CD4-positive, CD25-positive, alpha-beta regulatory T cell (primary cell): Measurements from ENCODE around the gene CDKN2B. TPM values are rescaled to one million over a fixed set of nuclear protein-coding genes. Genes with fewer than 3 reads are reported as not detected.
A peak's percentile ranks its signal among the peaks of the same experiment; 100 is the strongest.

ENCODE experiments used
- ATAC-seq, 2 donors: fragments of 150-1000 bp; cut with Tn5 transposase; one replicate each; pipeline ENCODE4 v1.10.0; 2021; ENCODE audit warnings: low read depth in 2 of 2, moderate number of reproducible peaks in 2 of 2, moderate library complexity in 1 of 2
- DNase-seq, 3 donors: peaks; one replicate each; pipeline versions ENCODE4 v3.0.0 to v3.0.0-alpha.2; 2012 to 2022; ENCODE audit warnings: mixed read lengths in 1 of 3
- H3K27ac ChIP-seq: one replicate; pipeline ENCODE4 v1.7.0; 2013; ENCODE audit warnings: mild to moderate bottlenecking, low read length; ENCODE audit not compliant: insufficient read depth, poor library complexity, severe bottlenecking
- H3K27me3 ChIP-seq: one replicate; pipeline ENCODE4 v1.7.0; 2013; ENCODE audit warnings: low read length; ENCODE audit not compliant: control insufficient read depth, insufficient read depth
- H3K36me3 ChIP-seq: one replicate; pipeline ENCODE4 v1.7.0; 2013; ENCODE audit warnings: mild to moderate bottlenecking, low read length, moderate library complexity; ENCODE audit not compliant: control insufficient read depth, insufficient read depth
- H3K4me1 ChIP-seq: 2 replicates; pipeline ENCODE4 v1.7.0; 2013; ENCODE audit warnings: mild to moderate bottlenecking, low read length; ENCODE audit not compliant: insufficient read depth, control insufficient read depth, poor library complexity, severe bottlenecking
- H3K4me3 ChIP-seq: one replicate; pipeline ENCODE4 v1.7.0; 2013; ENCODE audit warnings: low read depth, mild to moderate bottlenecking, low read length, moderate library complexity
- H3K9me3 ChIP-seq, 2 experiments: 1 replicate in 1 of 2; 2 replicates in 1 of 2; pipeline ENCODE4 v1.7.0; 2013; ENCODE audit warnings: low read length in 2 of 2, mild to moderate bottlenecking in 1 of 2, moderate library complexity in 1 of 2; ENCODE audit not compliant: control insufficient read depth in 2 of 2
- H3K27ac Mint-ChIP-seq, 3 donors: one replicate each; pipeline ENCODE4 v1.8.0; 2020 to 2022; ENCODE audit warnings: mild to moderate bottlenecking in 3 of 3, mixed read lengths in 3 of 3, moderate library complexity in 2 of 3
- H3K27me3 Mint-ChIP-seq: one replicate; pipeline ENCODE4 v1.8.0; 2022; ENCODE audit warnings: mild to moderate bottlenecking, mixed read lengths
- H3K36me3 Mint-ChIP-seq: one replicate; pipeline ENCODE4 v1.8.0; 2020; ENCODE audit warnings: mixed read lengths
- H3K4me1 Mint-ChIP-seq, 4 donors: one replicate each; pipeline ENCODE4 v1.8.0; 2020 to 2022; ENCODE audit warnings: mixed read lengths in 4 of 4, mild to moderate bottlenecking in 1 of 4
- H3K4me3 Mint-ChIP-seq, 4 donors: one replicate each; pipeline ENCODE4 v1.8.0; 2020 to 2022; ENCODE audit warnings: mild to moderate bottlenecking in 4 of 4, mixed read lengths in 4 of 4, moderate library complexity in 3 of 4
- H3K9me3 Mint-ChIP-seq, 7 donors: one replicate each; pipeline ENCODE4 v1.8.0; 2020 to 2022; ENCODE audit warnings: mixed read lengths in 7 of 7, mild to moderate bottlenecking in 3 of 7, moderate library complexity in 2 of 7
- polyA plus RNA-seq, 4 donors: library from polyadenylated mRNA; unstranded; fragments of 300-500 nt; fragmentation: Illumina TruSeq; gene quantifications; one replicate each; pipeline ENCODE4 v1.2.3, GENCODE V29; 2021
- total RNA-seq: library from RNA; stranded (reverse); gene quantifications from one replicate; pipeline ENCODE4 v1.2.3, GENCODE V29; 2022

CDKN2B gene
- total and polyA plus RNA-seq, 5 donors from 2014 or later, result 0.15 to 1.4 (median 0.37) TPM

DNA sequence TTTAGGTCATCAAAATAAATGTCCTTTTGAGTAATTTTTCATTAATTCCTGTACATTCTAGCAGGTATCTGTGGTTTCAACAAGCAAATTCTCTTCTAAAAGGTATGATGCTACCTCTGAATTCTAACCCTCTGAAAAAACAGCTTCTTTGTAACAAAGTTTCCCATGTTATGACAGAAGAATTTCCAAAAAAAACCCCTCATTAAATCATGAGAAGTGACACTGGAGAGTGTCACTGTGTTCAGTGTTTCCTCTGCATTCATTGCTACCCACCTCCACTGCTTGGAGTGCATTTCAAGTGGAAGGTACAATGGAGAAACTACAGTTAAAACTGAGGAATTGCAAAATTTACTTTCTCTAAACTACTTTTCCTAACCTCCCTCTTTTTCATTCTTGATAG lies 25.0 kb downstream of the CDKN2B start:
- ATAC-seq, result no peak
- no peak overlapping the region for H3K4me3 Mint-ChIP-seq
- no peak overlapping the region for H3K27ac ChIP-seq
- peaks cover 0 to 4% (median 2%) of the 10 kb centered on the region in 7 donors for H3K9me3 Mint-ChIP-seq
- H3K4me3 ChIP-seq, result no peak overlapping the region
- peaks cover 45% of the 10 kb centered on the region for H3K27me3 ChIP-seq
- no peaks in the 10 kb centered on the region for H3K4me1 ChIP-seq
- H3K9me3 ChIP-seq, result no peaks in the 10 kb centered on the region
- H3K27me3 Mint-ChIP-seq, result peaks cover 68% of the 10 kb centered on the region
- no peaks in the 10 kb centered on the region for H3K36me3 ChIP-seq
- DNase-seq, result no peak
- H3K27ac Mint-ChIP-seq, result no peak overlapping the region
- H3K36me3 Mint-ChIP-seq, result peaks cover 3% of the 10 kb centered on the region
- H3K4me1 Mint-ChIP-seq, result peaks cover 0 to 12% (median 7%) of the 10 kb centered on the region in 4 donors

DNA sequence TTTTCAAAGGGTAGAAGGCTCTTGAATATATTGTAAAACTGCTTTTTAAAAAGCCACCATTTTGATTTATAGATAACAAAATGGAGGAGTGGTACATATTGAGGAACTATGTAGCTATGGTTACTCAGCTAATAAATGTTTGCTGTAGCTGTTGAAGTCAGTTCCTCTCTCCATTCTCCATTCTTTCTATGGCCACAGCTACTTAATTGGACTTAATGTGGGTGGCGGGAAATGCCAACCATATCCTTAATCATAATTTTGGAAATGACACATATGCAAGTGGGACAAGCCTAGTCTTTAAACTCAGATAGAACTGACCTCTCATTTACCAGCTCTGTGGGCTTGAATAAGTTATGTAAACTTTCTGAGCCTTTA lies 25.6 kb downstream of the CDKN2B start:
- H3K27ac Mint-ChIP-seq, result no peak overlapping the region
- no peak for DNase-seq
- H3K27ac ChIP-seq, result no peak overlapping the region
- peaks cover 0 to 17% (median 4%) of the 10 kb centered on the region in 4 donors for H3K4me1 Mint-ChIP-seq
- no peak overlapping the region for H3K4me3 ChIP-seq
- no peaks in the 10 kb centered on the region for H3K36me3 ChIP-seq
- H3K36me3 Mint-ChIP-seq, result peaks cover 3% of the 10 kb centered on the region
- peaks cover 51% of the 10 kb centered on the region for H3K27me3 ChIP-seq
- no peaks in the 10 kb centered on the region for H3K9me3 ChIP-seq
- no peak for ATAC-seq
- no peaks in the 10 kb centered on the region for H3K4me1 ChIP-seq
- peaks cover 68% of the 10 kb centered on the region for H3K27me3 Mint-ChIP-seq
- H3K4me3 Mint-ChIP-seq, result no peak overlapping the region
- peaks cover 0 to 10% (median 2%) of the 10 kb centered on the region in 7 donors for H3K9me3 Mint-ChIP-seq

DNA sequence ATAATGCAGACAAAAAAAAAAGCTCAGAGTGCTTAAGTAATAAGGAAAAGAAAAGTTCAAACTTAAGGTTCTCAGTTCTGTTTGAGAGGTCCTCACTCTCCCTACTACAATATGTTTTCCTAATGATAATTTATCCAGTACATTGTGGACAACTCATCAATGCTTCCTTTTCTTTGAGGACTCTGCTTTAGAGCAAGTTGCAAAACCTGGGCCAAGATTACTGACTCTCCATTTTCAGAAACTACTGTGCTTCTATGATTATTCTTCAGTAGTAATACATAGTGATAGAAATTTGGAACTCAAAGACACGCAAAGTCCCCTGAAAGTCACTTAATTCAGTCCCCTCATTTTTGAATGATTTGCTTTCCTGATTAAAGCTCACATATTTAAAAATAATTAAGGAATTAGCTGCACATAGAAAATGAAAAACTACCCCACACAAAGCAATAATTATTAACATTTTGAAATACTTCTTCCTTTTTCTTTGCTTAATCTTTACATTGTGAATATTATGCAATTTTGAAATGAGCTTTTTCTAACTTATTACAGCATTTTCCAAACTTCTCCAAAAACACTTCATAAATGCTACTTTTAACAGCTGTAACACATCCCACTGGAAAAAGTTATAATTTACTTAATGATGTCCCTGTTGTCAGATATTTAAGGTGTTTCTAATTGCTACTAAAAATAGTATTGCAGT lies 26.1 kb downstream of the CDKN2B start:
- Mint-ChIP-seq H3K36me3 (peaks cover 3% of the 10 kb centered on the region), H3K27me3 (peaks cover 67% of the 10 kb centered on the region), H3K4me1 (peaks cover 0 to 18% (median 3%) of the 10 kb centered on the region in 4 donors), H3K27ac (no peak overlapping the region), H3K9me3 (peaks cover 0 to 11% (median 2%) of the 10 kb centered on the region in 7 donors), H3K4me3 (no peak overlapping the region)
- Histone ChIP-seq H3K4me1 (no peaks in the 10 kb centered on the region), H3K9me3 (no peaks in the 10 kb centered on the region), H3K4me3 (no peak overlapping the region), H3K27me3 (peaks cover 53% of the 10 kb centered on the region), H3K27ac (no peak overlapping the region), H3K36me3 (no peaks in the 10 kb centered on the region)
- no peak for ATAC-seq
- DNase-seq, result no peak

DNA sequence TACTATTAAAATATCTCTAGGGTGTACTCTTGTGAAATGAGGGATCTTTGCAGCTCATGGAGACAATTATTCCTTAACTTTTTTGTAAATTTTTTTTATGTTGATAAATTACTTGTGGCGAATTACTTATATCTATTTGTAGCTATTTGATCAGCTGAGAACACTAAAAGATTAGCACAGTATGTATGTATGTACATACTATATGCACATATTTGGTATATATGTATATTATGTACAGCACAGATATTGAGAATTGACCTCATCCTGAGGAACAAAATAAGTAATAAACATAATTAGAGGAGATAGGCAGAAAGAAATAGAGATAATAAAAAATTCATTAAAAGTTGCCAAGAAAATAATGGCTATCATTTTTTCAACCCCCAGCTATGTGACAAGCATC lies 26.7 kb downstream of the CDKN2B start:
- H3K36me3 Mint-ChIP-seq, result peaks cover 3% of the 10 kb centered on the region
- no peaks in the 10 kb centered on the region for H3K9me3 ChIP-seq
- peaks cover 0 to 11% (median 2%) of the 10 kb centered on the region in 7 donors for H3K9me3 Mint-ChIP-seq
- H3K27ac Mint-ChIP-seq, result no peak overlapping the region
- peaks cover 57% of the 10 kb centered on the region for H3K27me3 ChIP-seq
- DNase-seq (no peak), ATAC-seq (no peak)
- no peaks in the 10 kb centered on the region for H3K4me1 ChIP-seq
- peaks cover 74% of the 10 kb centered on the region for H3K27me3 Mint-ChIP-seq
- H3K4me3 ChIP-seq, result no peak overlapping the region
- H3K27ac ChIP-seq, result no peak overlapping the region
- peaks cover 0 to 18% (median 3%) of the 10 kb centered on the region in 4 donors for H3K4me1 Mint-ChIP-seq
- H3K36me3 ChIP-seq, result no peaks in the 10 kb centered on the region
- H3K4me3 Mint-ChIP-seq, result no peak overlapping the region

DNA sequence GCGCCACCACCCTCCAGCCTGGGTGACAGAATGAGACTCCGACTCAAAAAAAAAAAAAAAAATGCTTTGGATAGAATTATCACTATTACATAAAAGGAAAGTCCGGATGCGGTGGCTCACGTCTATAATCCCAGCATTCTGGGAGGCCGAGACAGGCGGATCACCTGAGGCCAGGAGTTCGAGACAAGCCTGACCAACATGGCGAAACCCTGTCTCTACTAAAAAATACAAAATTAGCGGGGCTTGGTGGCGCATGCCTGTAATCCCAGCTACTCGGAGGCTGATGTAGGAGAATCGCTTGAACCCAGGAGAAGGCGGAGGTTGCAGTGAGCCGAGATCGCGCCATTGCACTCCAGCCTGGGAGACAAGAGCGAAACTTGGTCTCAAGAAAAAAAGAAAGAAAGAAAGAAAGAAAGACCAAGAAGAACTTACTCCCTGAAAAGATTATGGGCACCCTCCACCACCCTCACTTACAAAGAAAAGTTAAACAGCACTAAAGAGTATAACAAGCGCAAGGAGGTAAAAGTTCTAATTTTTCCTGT lies 32.7 kb downstream of the CDKN2B start:
- H3K9me3 ChIP-seq, result no peaks in the 10 kb centered on the region
- ATAC-seq, result no peak
- no peak overlapping the region for H3K4me3 ChIP-seq
- Mint-ChIP-seq H3K27ac (no peak overlapping the region), H3K27me3 (peaks cover 83% of the 10 kb centered on the region), H3K9me3 (peaks cover 0 to 11% (median 8%) of the 10 kb centered on the region in 7 donors), H3K4me3 (peak overlapping the region in 2 of 4 donors; percentile 2 to 40), H3K36me3 (peaks cover 3% of the 10 kb centered on the region), H3K4me1 (peaks cover 18 to 34% (median 21%) of the 10 kb centered on the region in 4 donors)
- peaks cover 73% of the 10 kb centered on the region for H3K27me3 ChIP-seq
- H3K4me1 ChIP-seq, result peaks cover 22% of the 10 kb centered on the region
- no peak overlapping the region for H3K27ac ChIP-seq
- H3K36me3 ChIP-seq, result no peaks in the 10 kb centered on the region
- no peak for DNase-seq

DNA sequence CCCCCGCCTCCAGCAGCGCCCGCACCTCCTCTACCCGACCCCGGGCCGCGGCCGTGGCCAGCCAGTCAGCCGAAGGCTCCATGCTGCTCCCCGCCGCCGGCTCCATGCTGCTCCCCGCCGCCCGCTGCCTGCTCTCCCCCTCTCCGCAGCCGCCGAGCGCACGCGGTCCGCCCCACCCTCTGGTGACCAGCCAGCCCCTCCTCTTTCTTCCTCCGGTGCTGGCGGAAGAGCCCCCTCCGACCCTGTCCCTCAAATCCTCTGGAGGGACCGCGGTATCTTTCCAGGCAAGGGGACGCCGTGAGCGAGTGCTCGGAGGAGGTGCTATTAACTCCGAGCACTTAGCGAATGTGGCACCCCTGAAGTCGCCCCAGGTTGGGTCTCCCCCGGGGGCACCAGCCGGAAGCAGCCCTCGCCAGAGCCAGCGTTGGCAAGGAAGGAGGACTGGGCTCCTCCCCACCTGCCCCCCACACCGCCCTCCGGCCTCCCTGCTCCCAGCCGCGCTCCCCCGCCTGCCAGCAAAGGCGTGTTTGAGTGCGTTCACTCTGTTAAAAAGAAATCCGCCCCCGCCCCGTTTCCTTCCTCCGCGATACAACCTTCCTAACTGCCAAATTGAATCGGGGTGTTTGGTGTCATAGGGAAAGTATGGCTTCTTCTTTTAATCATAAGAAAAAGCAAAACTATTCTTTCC lies 34.2 kb downstream of the CDKN2B start:
- peaks cover 22% of the 10 kb centered on the region for H3K4me1 ChIP-seq
- peaks cover 77% of the 10 kb centered on the region for H3K27me3 ChIP-seq
- H3K9me3 ChIP-seq, result peaks cover 5 to 8% of the 10 kb centered on the region in 2 experiments
- H3K9me3 Mint-ChIP-seq, result peaks cover 1 to 18% (median 8%) of the 10 kb centered on the region in 7 donors
- H3K4me1 Mint-ChIP-seq, result peaks cover 22 to 38% (median 23%) of the 10 kb centered on the region in 4 donors
- H3K27ac Mint-ChIP-seq, result peak overlapping the region in 1 of 3 donors; percentile 26
- H3K4me3 ChIP-seq, result peak overlapping the region; percentile 34
- H3K27ac ChIP-seq, result no peak overlapping the region
- H3K36me3 Mint-ChIP-seq, result peaks cover 6% of the 10 kb centered on the region
- H3K4me3 Mint-ChIP-seq, result peak overlapping the region; percentile 77 to 95 (median 84)
- ATAC-seq (peak; percentile 56 to 66), DNase-seq (peak in 2 of 3 donors; percentile 27 to 67)
- H3K36me3 ChIP-seq, result no peaks in the 10 kb centered on the region
- peaks cover 92% of the 10 kb centered on the region for H3K27me3 Mint-ChIP-seq

DNA sequence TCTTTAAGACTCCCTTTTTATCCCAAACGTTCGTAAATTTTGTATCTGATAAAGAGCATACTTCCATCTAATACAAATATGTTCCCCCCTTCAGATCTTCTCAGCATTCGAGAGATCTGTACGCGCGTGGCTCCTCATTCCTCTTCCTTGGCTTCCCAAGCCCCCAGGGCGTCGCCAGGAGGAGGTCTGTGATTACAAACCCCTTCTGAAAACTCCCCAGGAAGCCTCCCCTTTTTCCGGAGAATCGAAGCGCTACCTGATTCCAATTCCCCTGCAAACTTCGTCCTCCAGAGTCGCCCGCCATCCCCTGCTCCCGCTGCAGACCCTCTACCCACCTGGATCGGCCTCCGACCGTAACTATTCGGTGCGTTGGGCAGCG lies 34.8 kb downstream of the CDKN2B start:
- H3K4me3 Mint-ChIP-seq, result peak overlapping the region; percentile 77 to 95 (median 84)
- no peak for DNase-seq
- Histone ChIP-seq H3K27me3 (peaks cover 76% of the 10 kb centered on the region), H3K4me3 (peak overlapping the region; percentile 18), H3K27ac (no peak overlapping the region), H3K36me3 (no peaks in the 10 kb centered on the region), H3K4me1 (peaks cover 22% of the 10 kb centered on the region), H3K9me3 (peaks cover 7 to 13% of the 10 kb centered on the region in 2 experiments)
- peaks cover 4% of the 10 kb centered on the region for H3K36me3 Mint-ChIP-seq
- peaks cover 1 to 19% (median 7%) of the 10 kb centered on the region in 7 donors for H3K9me3 Mint-ChIP-seq
- no peak for ATAC-seq
- no peak overlapping the region for H3K27ac Mint-ChIP-seq
- H3K4me1 Mint-ChIP-seq, result peaks cover 19 to 40% (median 23%) of the 10 kb centered on the region in 4 donors
- H3K27me3 Mint-ChIP-seq, result peaks cover 92% of the 10 kb centered on the region
